T follicular helper cell (primary cell): ENCODE measurements around the gene DYNC1LI1.

Experiments
- DNase-seq: peaks from one replicate; pipeline ENCODE4 v3.0.0-alpha.2; 2020; ENCODE audit warnings: low read depth

DYNC1LI1 gene

GRCh38 chr3:32492684-32493436 is 77.8 kb downstream of the DYNC1LI1 start:
- no peak for DNase-seq

- DNase-seq = no peak
These were observed 82.1 kb downstream of the DYNC1LI1 start for GRCh38 chr3:32488474-32489008.

- DNase-seq = no peak
These were observed 82.7 kb downstream of the DYNC1LI1 start for GRCh38 chr3:32487781-32488473.

- no peak for DNase-seq
These were observed 86.2 kb downstream of the DYNC1LI1 start for GRCh38 chr3:32484436-32484835.

GRCh38 chr3:32483772-32484171 is 86.9 kb downstream of the DYNC1LI1 start:
- no peak for DNase-seq

GRCh38 chr3:32482693-32483092 is 88.0 kb downstream of the DYNC1LI1 start:
- no peak for DNase-seq

GRCh38 chr3:32481791-32482631 is 88.6 kb downstream of the DYNC1LI1 start:
- no peak for DNase-seq

GRCh38 chr3:32480604-32481003 is 90.1 kb downstream of the DYNC1LI1 start:
- DNase-seq = no peak
